ENCODE results near the gene PPFIA3. TPM values are rescaled to one million over a fixed set of nuclear protein-coding genes. Genes with fewer than 3 reads are reported as not detected.

Gene PPFIA3
- total and polyA plus RNA-seq, 4 donors = 1.5 to 4.6 (median 2.4) TPM

GRCh38 chr19:49111218-49111998 lies 7.9 kb upstream of the PPFIA3 start:
- H3K4me1 ChIP-seq (ENCODE audit: control insufficient read depth in 4 of 4, insufficient read depth in 4 of 4, low read length in 3 of 4) = peaks cover 0 to 15% (median 8%) of the 10 kb centered on the region in 4 donors
- DNase-seq (ENCODE audit: low spot score) = no peak
- TF ChIP-seq HNF4G (IDR thresholded peaks at IDR 0.05) = no peak
- TF ChIP-seq JUND (IDR thresholded peaks at IDR 0.05) = no peak
- TF ChIP-seq EGR1 (IDR thresholded peaks at IDR 0.05; ENCODE audit: low read depth in 2 of 2) = no peak
- no peak for TF ChIP-seq TAF1 (conservative IDR thresholded peaks at IDR 0.05)
- no peak for TF ChIP-seq YY1 (IDR thresholded peaks at IDR 0.05)
- no peak for TF ChIP-seq HNF4A (conservative IDR thresholded peaks at IDR 0.05)
- TF ChIP-seq ZBTB33 (IDR thresholded peaks at IDR 0.05) = no peak
- TF ChIP-seq ATF3 (IDR thresholded peaks at IDR 0.05) = no peak
- no peak overlapping the region for H3K4me3 ChIP-seq (ENCODE audit: low read depth in 1 of 3, low read length in 3 of 3)
- no peak overlapping the region for H3K27ac ChIP-seq (ENCODE audit: low read depth in 1 of 2, low read length in 2 of 2)
- no peaks in the 10 kb centered on the region for H3K9me3 ChIP-seq (ENCODE audit: control insufficient read depth in 4 of 4, low read length in 3 of 4)
- H3K36me3 ChIP-seq (ENCODE audit: control insufficient read depth in 4 of 4, insufficient read depth in 3 of 4, low read depth in 1 of 4, low read length in 3 of 4) = peaks cover 0 to 28% (median 11%) of the 10 kb centered on the region in 4 donors
- no peaks in the 10 kb centered on the region for H3K27me3 ChIP-seq (ENCODE audit: control insufficient read depth in 4 of 4, insufficient read depth in 4 of 4, low read length in 3 of 4)
- 84% methylated on average over 11 of the region's 11 CpGs for WGBS
- no peak overlapping the region for H3K9ac ChIP-seq (ENCODE audit: low read depth in 1 of 2, low read length in 2 of 2)

- H3K9ac ChIP-seq (ENCODE audit: low read depth in 1 of 2, low read length in 2 of 2) = peak within 1 kb of the TSS in 1 of 2 donors; percentile 27
- H3K4me1 ChIP-seq (ENCODE audit: control insufficient read depth in 4 of 4, insufficient read depth in 4 of 4, low read length in 3 of 4) = peaks cover 7 to 30% (median 21%) of the 10 kb centered on the region in 4 donors
- WGBS = 1% methylated on average over 66 of the region's 66 CpGs
- H3K9me3 ChIP-seq (ENCODE audit: control insufficient read depth in 4 of 4, low read length in 3 of 4) = no peaks in the 10 kb centered on the region
- TF ChIP-seq CTCF (IDR thresholded peaks at IDR 0.05; ENCODE audit: low read depth, low read length, missing input control) = peak; percentile 43
- TF ChIP-seq FOXA1 (IDR thresholded peaks at IDR 0.05) = no peak
- TF ChIP-seq SP1 (IDR thresholded peaks at IDR 0.05) = no peak
- no peak for TF ChIP-seq RAD21 (IDR thresholded peaks at IDR 0.05)
- TF ChIP-seq YY1 (IDR thresholded peaks at IDR 0.05) = no peak
- TF ChIP-seq GABPA (IDR thresholded peaks at IDR 0.05 in 1 of 2, conservative IDR thresholded peaks at IDR 0.05 in 1 of 2) = no peak
- no peaks in the 10 kb centered on the region for H3K27me3 ChIP-seq (ENCODE audit: control insufficient read depth in 4 of 4, insufficient read depth in 4 of 4, low read length in 3 of 4)
- DNase-seq (ENCODE audit: low spot score) = peak; percentile 81
- peaks cover 0 to 3% (median under 1%) of the 10 kb centered on the region in 4 donors for H3K36me3 ChIP-seq (ENCODE audit: control insufficient read depth in 4 of 4, insufficient read depth in 3 of 4, low read depth in 1 of 4, low read length in 3 of 4)
- H3K4me3 ChIP-seq (ENCODE audit: low read depth in 1 of 3, low read length in 3 of 3) = peak within 1 kb of the TSS; percentile 49 to 95 (median 71)
- peak within 1 kb of the TSS; percentile 39 to 57 for H3K27ac ChIP-seq (ENCODE audit: low read depth in 1 of 2, low read length in 2 of 2)
These were observed 5.3 kb upstream of the PPFIA3 start, which contains the start of gene LIN7B for GRCh38 chr19:49113762-49114629. Gene LIN7B, plus strand, starts transcription at chr19:49114370. Its CDS starts 35 bp downstream, at chr19:49114405.

All from liver (tissue), 9 donors.